H54 (cell line): ENCODE data around the gene ASB1.
"Not testable (repeated sequence)": the region's sequence is repeated elsewhere in the genome, so short reads cannot be mapped to it uniquely, and the experiment has no call there.

Experiments
- DNase-seq: peaks from one replicate; pipeline ENCODE4 v3.0.0; 2011; ENCODE audit warnings: low spot score, mixed read lengths; ENCODE audit not compliant: insufficient read length
- FAIRE-seq: peaks from 3 replicates; lab custom pipeline; 2011; peaks lifted over from hg19 to GRCh38; lab: Jason Lieb, UNC
- POLR2A ChIP-seq: IDR thresholded peaks from 2 replicates; pipeline ENCODE4 v1.6.1; 2011; ENCODE audit warnings: low read depth, mild to moderate bottlenecking, low read length

ASB1 gene

GRCh38 chr2:238438856-238439849 is 12.4 kb downstream of the ASB1 start:
- TF ChIP-seq POLR2A, result no peak
- DNase-seq (peak; percentile 78), FAIRE-seq (peak; percentile 100)

GRCh38 chr2:238439917-238440316 is 13.2 kb downstream of the ASB1 start:
- no peak for TF ChIP-seq POLR2A
- FAIRE-seq (no peak), DNase-seq (no peak)

- no peak for TF ChIP-seq POLR2A
- DNase-seq (no peak), FAIRE-seq (no peak)
Observed at GRCh38 chr2:238440331-238440730, 13.6 kb downstream of the ASB1 start.

- no peak for FAIRE-seq
- no peak for TF ChIP-seq POLR2A
Observed at GRCh38 chr2:238440767-238441166, 14.0 kb downstream of the ASB1 start.

GRCh38 chr2:238441262-238442114 is 14.8 kb downstream of the ASB1 start:
- TF ChIP-seq POLR2A, result no peak
- FAIRE-seq, result no peak
- DNase-seq, result no peak

More at GRCh38 chr2:238440767-238441166, 14.0 kb downstream of the ASB1 start:
- no peak for DNase-seq

- DNase-seq, FAIRE-seq: not testable (repeated sequence)
Observed at GRCh38 chr2:238442257-238442656, 15.5 kb downstream of the ASB1 start.

GRCh38 chr2:238444242-238444641 is 17.5 kb downstream of the ASB1 start:
- FAIRE-seq (no peak), DNase-seq (no peak)
- no peak for TF ChIP-seq POLR2A

GRCh38 chr2:238445409-238446190 is 18.9 kb downstream of the ASB1 start:
- TF ChIP-seq POLR2A, result no peak
- FAIRE-seq (no peak), DNase-seq (no peak)

GRCh38 chr2:238446371-238446770 is 19.6 kb downstream of the ASB1 start:
- no peak for TF ChIP-seq POLR2A
- FAIRE-seq (no peak), DNase-seq (no peak)

GRCh38 chr2:238448031-238448955 is 21.6 kb downstream of the ASB1 start:
- FAIRE-seq (no peak), DNase-seq (no peak)
- no peak for TF ChIP-seq POLR2A

GRCh38 chr2:238449241-238449640 is 22.5 kb downstream of the ASB1 start:
- no peak for DNase-seq
- no peak for TF ChIP-seq POLR2A

GRCh38 chr2:238449909-238450417 is 23.2 kb downstream of the ASB1 start:
- no peak for TF ChIP-seq POLR2A
- DNase-seq (no peak), FAIRE-seq (no peak)

More at GRCh38 chr2:238449241-238449640, 22.5 kb downstream of the ASB1 start:
- FAIRE-seq, result no peak

- DNase-seq (no peak), FAIRE-seq (no peak)
- TF ChIP-seq POLR2A, result no peak
Observed at GRCh38 chr2:238450440-238450861, 23.7 kb downstream of the ASB1 start.
